HG02798 (cell line): ENCODE data around the gene LILRA1.
"Not testable (repeated sequence)": the region's sequence is repeated elsewhere in the genome, so short reads cannot be mapped to it uniquely, and the experiment has no call there.

Experiments
- ATAC-seq: cut with Tn5 transposase; IDR thresholded peaks from one replicate; pipeline ENCODE4 v1.9.1; 2021; ENCODE audit warnings: mild to moderate bottlenecking; ENCODE audit not compliant: unreplicated experiment, poor library complexity

The LILRA1 gene

GRCh38 chr19:54576411-54576976 is 16.9 kb upstream of the LILRA1 start:
- no peak for ATAC-seq

- ATAC-seq = no peak
These were observed 16.1 kb upstream of the LILRA1 start for GRCh38 chr19:54577334-54577733.

- not testable (repeated sequence) for ATAC-seq
These were observed 15.2 kb upstream of the LILRA1 start for GRCh38 chr19:54578268-54578667.

GRCh38 chr19:54586397-54586796 is 7.0 kb upstream of the LILRA1 start:
- no peak for ATAC-seq

GRCh38 chr19:54587026-54587425 is 6.4 kb upstream of the LILRA1 start:
- no peak for ATAC-seq

GRCh38 chr19:54593931-54594626 is 647 bp downstream of the LILRA1 start:
- not testable (repeated sequence) for ATAC-seq

- no peak for ATAC-seq
These were observed 1.3 kb downstream of the LILRA1 start for GRCh38 chr19:54594737-54595136.

GRCh38 chr19:54595680-54596436 is 2.4 kb downstream of the LILRA1 start:
- ATAC-seq = not testable (repeated sequence)

GRCh38 chr19:54600212-54600611 is 6.8 kb downstream of the LILRA1 start:
- no peak for ATAC-seq

- no peak for ATAC-seq
These were observed 12.8 kb downstream of the LILRA1 start for GRCh38 chr19:54606230-54606629.

GRCh38 chr19:54606891-54607784 is 13.7 kb downstream of the LILRA1 start:
- ATAC-seq = peak; percentile 63

GRCh38 chr19:54607785-54608150 is 14.3 kb downstream of the LILRA1 start:
- ATAC-seq = no peak

- no peak for ATAC-seq
These were observed 14.8 kb downstream of the LILRA1 start for GRCh38 chr19:54608205-54608604.

- ATAC-seq = no peak
These were observed 15.4 kb downstream of the LILRA1 start for GRCh38 chr19:54608792-54609191.

GRCh38 chr19:54609356-54609791 is 15.9 kb downstream of the LILRA1 start:
- ATAC-seq = no peak

GRCh38 chr19:54612428-54612827 is 19.0 kb downstream of the LILRA1 start:
- no peak for ATAC-seq

GRCh38 chr19:54614726-54615125 is 21.3 kb downstream of the LILRA1 start:
- ATAC-seq = no peak

- peak; percentile 32 for ATAC-seq
These were observed 22.6 kb downstream of the LILRA1 start for GRCh38 chr19:54616057-54616456.

GRCh38 chr19:54616821-54617560 is 23.6 kb downstream of the LILRA1 start:
- ATAC-seq = peak; percentile 86

GRCh38 chr19:54620464-54620863 is 27.0 kb downstream of the LILRA1 start:
- ATAC-seq = no peak
